ENCODE measurements around the gene WFIKKN2.

Gene WFIKKN2

DNA sequence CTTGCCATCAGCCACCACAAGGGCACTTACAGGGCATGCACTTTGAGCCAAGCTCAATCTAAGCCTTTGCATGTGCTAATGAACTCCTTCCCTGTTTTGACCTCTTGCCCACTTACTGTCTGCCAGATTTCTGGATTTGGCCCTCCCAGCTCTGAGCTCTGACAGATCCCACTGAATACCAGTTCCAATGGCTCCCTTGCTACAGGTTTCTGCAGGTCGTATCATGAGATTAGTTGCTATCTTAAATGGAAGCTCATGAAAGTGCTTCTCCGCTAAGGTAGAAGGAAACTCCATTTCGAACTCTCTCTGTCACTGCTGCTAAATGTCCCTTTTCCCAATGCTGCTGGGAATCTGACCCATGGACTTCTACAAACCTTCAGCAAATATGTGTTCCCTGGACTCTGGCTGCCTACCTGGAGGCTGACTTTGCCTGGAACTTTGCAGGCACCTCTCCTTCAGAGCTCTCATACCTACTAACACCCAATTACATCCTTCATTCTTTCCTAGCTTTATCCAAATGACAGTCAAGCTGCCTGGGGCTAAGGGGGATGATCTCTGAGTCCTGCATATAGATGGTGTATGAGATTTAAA, 54.2 kb downstream of the WFIKKN2 start:
- TF ChIP-seq, protein P1, sequence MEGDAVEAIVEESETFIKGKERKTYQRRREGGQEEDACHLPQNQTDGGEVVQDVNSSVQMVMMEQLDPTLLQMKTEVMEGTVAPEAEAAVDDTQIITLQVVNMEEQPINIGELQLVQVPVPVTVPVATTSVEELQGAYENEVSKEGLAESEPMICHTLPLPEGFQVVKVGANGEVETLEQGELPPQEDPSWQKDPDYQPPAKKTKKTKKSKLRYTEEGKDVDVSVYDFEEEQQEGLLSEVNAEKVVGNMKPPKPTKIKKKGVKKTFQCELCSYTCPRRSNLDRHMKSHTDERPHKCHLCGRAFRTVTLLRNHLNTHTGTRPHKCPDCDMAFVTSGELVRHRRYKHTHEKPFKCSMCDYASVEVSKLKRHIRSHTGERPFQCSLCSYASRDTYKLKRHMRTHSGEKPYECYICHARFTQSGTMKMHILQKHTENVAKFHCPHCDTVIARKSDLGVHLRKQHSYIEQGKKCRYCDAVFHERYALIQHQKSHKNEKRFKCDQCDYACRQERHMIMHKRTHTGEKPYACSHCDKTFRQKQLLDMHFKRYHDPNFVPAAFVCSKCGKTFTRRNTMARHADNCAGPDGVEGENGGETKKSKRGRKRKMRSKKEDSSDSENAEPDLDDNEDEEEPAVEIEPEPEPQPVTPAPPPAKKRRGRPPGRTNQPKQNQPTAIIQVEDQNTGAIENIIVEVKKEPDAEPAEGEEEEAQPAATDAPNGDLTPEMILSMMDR (IDR thresholded peaks at IDR 0.05; ENCODE audit: borderline replicate concordance, insufficient read depth, low read depth, low read length): no peak
- no peak overlapping the region for H3K4me3 ChIP-seq (ENCODE audit: low read depth, low read length)

DNA sequence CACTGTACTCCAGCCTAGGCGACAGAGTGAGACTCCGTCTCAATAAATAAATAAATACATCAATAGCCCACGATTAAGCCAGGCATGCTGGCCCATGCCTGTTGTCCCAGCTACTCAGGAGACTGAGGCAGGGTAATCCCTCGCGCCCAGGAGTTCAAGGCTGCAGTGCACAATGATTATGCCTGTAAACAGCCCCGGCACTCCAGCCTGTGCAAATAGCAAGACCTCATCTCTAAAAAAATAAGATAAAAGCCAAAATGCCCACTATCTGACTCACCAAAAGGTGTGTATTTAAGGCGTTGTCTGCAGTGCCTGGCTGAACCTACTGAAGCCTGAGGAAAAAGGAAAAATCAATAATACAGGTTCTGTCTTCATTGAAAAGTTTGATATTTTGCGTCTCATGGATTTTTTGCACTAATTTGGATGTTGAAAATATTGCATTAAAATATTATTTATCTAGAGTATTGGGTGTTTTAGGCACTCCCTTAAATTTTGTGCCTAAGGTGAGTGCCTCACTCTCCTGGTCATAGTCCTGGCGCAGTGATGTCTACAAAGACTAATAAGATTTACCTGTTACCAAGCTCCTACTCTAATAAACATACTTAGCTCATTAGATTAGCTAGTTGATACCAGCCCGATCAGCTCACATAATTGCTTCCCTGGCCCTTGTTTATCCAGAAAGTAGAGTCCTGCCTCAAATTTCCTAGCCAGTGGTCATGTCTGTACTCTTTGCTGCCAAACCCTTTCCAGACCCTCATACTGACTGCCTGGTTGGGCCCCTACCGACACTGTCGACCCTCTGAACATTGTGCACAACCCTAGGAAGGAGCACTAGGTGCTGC, 55.5 kb downstream of the WFIKKN2 start:
- H3K4me3 ChIP-seq (ENCODE audit: low read depth, low read length): no peak overlapping the region
- TF ChIP-seq, protein P1 (IDR thresholded peaks at IDR 0.05; ENCODE audit: borderline replicate concordance, insufficient read depth, low read depth, low read length): no peak

DNA sequence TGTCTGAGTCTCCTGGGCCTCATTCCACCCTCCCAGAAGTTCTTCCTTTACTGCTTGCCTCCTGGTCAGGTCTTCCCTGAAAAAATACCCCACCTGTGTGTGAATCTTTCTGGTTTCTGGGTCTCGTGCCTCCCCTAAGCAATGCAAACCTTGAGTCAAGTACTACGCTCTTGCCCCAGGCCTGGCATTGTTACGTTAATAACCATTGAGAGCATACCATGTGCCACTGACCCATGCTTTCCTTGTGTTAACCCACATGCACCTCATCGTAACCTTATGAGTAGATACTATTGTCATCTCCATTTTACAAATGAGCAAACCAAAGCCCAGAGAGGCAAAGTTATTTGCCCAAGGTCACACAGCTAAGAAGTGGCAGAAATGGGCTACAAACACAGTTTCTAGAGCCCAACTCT, 56.2 kb downstream of the WFIKKN2 start:
- no peak overlapping the region for H3K4me3 ChIP-seq (ENCODE audit: low read depth, low read length)
- TF ChIP-seq, protein P1 (IDR thresholded peaks at IDR 0.05; ENCODE audit: borderline replicate concordance, insufficient read depth, low read depth, low read length): no peak
